Middle frontal gyrus (tissue), 1 donor: Measurements from ENCODE around the gene RILPL1.
"Not testable (repeated sequence)": the region's sequence is repeated elsewhere in the genome, so short reads cannot be mapped to it uniquely, and the experiment has no call there.

Experiments
- DNase-seq: peaks from one replicate; pipeline ENCODE4 v3.0.0-alpha.2; 2015; ENCODE audit warnings: low spot score; ENCODE audit errors: extremely low spot score

The RILPL1 gene

GRCh38 chr12:123429101-123429500 lies 104.4 kb downstream of the RILPL1 start:
- DNase-seq, result not testable (repeated sequence)

DNA sequence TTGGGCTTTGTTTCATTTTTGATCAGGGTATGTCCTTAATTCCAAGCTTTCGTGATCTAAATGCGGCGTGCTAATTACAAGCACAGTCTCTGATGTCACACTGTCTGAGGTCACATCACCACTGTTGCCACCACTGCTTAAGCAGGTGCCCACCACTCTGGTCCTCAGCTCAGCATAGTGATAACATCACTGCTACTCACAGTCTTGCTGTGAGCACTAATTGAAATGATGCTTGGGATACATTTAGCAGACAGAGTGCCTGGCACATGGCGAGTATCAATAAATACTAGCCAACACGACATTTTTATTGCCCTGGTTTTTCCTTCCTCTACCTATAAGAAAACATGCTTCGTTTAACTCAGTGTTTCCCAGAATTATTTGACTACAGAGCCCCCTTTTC lies 104.9 kb downstream of the RILPL1 start:
- no peak for DNase-seq

GRCh38 chr12:123427036-123427769 lies 106.3 kb downstream of the RILPL1 start:
- DNase-seq, result no peak

GRCh38 chr12:123421314-123421713 lies 112.2 kb downstream of the RILPL1 start:
- DNase-seq, result no peak
